Measurements from ENCODE around the gene COLEC11. TPM values are rescaled to one million over a fixed set of nuclear protein-coding genes. Genes with fewer than 3 reads are reported as not detected.

COLEC11 gene
- total and polyA plus RNA-seq, 9 of the 15 experiments (the other 6 are each of a cell fraction or from before 2014, with no cell fraction given): 0.32 to 4.3 (median 1.8) TPM

DNA sequence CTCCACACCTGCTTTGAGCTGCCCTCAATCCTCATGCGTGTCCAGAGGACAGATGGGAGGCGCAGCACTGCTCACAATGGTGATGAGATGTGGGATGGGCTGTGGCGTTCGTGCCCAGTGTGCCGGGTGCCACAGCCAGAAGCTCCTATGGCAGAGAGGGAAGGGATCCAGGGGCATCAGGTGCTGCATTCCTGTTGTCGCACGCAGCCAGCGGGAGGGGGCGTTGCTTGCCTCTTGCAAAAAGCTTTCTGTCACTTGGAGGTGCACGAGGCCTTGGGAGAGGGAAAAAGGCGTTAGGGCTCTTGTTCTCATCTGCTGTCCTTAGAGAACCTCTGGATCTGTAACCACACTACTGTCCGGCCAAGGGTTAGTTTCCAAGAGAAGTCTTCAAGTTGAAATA is 33.9 kb downstream of the COLEC11 start (continued):
- TF ChIP-seq, protein P1, sequence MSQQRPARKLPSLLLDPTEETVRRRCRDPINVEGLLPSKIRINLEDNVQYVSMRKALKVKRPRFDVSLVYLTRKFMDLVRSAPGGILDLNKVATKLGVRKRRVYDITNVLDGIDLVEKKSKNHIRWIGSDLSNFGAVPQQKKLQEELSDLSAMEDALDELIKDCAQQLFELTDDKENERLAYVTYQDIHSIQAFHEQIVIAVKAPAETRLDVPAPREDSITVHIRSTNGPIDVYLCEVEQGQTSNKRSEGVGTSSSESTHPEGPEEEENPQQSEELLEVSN (IDR thresholded peaks at IDR 0.05; ENCODE audit: borderline replicate concordance in 1 of 2, extremely low read depth in 1 of 2, insufficient read depth in 1 of 2, insufficient read length in 1 of 2, low read depth in 1 of 2, low read length in 1 of 2, poor library complexity in 1 of 2, severe bottlenecking in 1 of 2): peak; percentile 31 to 89
- no peak for TF ChIP-seq ZNF589 (CRISPR knock-in tag; IDR thresholded peaks at IDR 0.05; ENCODE audit: low read depth)

DNA sequence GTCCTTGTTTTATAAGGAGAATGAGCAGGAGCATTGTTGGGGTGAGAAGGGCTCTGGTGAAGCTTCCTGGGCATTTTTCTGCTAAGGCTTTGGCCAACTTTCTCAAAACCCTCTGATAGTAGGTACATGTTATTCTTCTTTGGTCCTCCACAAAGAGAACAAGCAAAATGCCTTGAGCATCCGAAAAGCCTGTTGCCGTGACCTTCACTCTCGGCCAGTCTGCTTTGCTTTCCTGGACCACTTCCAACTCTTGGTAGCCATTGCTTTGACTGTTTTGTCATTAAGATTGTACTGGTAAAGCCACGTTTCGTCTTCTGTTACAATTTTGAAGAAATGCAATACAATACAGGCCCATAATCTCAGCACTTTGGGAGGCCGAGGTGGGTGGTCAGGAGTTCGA is 35.7 kb downstream of the COLEC11 start:
- Histone ChIP-seq H2AFZ (ENCODE audit: low read depth, low read length) (no peak overlapping the region), H3K9me1 (ENCODE audit: control insufficient read depth, insufficient read depth, low read length) (no peaks in the 10 kb centered on the region), H3K27ac (ENCODE audit: extremely low read depth, low read depth, low read length) (no peak overlapping the region), H3K4me3 (no peak overlapping the region), H3K27me3 (ENCODE audit: control insufficient read depth in 2 of 2, insufficient read depth in 2 of 2, low read length in 2 of 2) (peaks cover 25 to 53% of the 10 kb centered on the region in 2 experiments), H3K9ac (ENCODE audit: insufficient read depth in 1 of 2, low read depth in 2 of 2, low read length in 2 of 2) (no peak overlapping the region), H3K4me2 (ENCODE audit: insufficient read depth, low read length) (no peak overlapping the region), H3K9me3 (replicated peaks; ENCODE audit: control insufficient read depth, insufficient read depth, low read depth, low read length) (no peaks in the 10 kb centered on the region), H3K79me2 (ENCODE audit: control insufficient read depth, insufficient read depth, low read length) (no peaks in the 10 kb centered on the region), H3K36me3 (ENCODE audit: control insufficient read depth, insufficient read depth, low read length) (no peaks in the 10 kb centered on the region), H4K20me1 (replicated peaks; ENCODE audit: control insufficient read depth, insufficient read depth, low read length) (no peaks in the 10 kb centered on the region; the same call in none of the 2 replicates), H3K4me1 (replicated peaks in 1 of 2; ENCODE audit: control insufficient read depth in 2 of 2, insufficient read depth in 2 of 2, low read length in 2 of 2) (peaks cover 0 to 17% of the 10 kb centered on the region in 2 experiments; a peak in 2 of 5 replicates)
- FAIRE-seq (no peak), DNase-seq (ENCODE audit: extremely low read depth in 1 of 4, low spot score in 3 of 4) (no peak), ATAC-seq (no peak)
- WGBS (ENCODE audit: insufficient coverage, low coverage, missing lambda C conversion rate): 1% methylated on average over 7 of the region's 7 CpGs
- POLR2A ChIA-PET: no interaction called here
- CTCF ChIA-PET (ENCODE audit: low intra/inter-chr PET ratio): no interaction called here
- no TSS peak for BruUV-seq (replicated peaks)
- intact Hi-C loops (cut with micrococcal nuclease): no loop called here
- TF ChIP-seq, protein P2, sequence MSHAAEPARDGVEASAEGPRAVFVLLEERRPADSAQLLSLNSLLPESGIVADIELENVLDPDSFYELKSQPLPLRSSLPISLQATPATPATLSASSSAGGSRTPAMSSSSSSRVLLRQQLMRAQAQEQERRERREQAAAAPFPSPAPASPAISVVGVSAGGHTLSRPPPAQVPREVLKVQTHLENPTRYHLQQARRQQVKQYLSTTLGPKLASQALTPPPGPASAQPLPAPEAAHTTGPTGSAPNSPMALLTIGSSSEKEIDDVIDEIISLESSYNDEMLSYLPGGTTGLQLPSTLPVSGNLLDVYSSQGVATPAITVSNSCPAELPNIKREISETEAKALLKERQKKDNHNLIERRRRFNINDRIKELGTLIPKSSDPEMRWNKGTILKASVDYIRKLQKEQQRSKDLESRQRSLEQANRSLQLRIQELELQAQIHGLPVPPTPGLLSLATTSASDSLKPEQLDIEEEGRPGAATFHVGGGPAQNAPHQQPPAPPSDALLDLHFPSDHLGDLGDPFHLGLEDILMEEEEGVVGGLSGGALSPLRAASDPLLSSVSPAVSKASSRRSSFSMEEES (CRISPR knock-in tag; IDR thresholded peaks at IDR 0.05): no peak
- peak; percentile 16 for TF ChIP-seq NFIC (IDR thresholded peaks at IDR 0.05)
- in situ Hi-C loops (cut with MboI): no loop called here
